ENCODE measurements around the gene HTR7. TPM values are rescaled to one million over a fixed set of nuclear protein-coding genes. Genes with fewer than 3 reads are reported as not detected.

HTR7 gene
- total RNA-seq, 1 donor = 4.6 TPM

DNA sequence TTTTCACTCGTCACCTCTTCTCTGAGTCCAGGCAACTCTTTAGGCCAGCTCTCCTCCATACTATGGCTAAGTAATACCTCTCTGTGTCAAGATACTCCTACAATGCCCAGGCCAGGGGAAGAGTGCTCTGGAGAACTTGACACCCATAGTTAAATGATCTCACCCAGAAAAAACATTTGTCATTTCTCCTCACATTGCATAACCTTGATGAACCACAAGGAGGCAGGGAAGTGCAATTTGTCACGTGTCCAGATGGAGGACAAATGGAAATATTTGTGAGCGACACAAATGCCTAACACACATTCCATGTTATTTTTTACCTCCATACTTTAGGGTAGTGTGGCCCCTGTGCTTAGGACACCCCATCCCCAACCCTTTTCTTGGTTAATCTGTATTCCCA is 78.3 kb downstream of the HTR7 start:
- DNase-seq (ENCODE audit: low read depth) = no peak
- peak; percentile 31 for TF ChIP-seq CTCF (IDR thresholded peaks at IDR 0.05; ENCODE audit: insufficient read depth, low read length)
- H3K4me3 ChIP-seq (ENCODE audit: low read depth, low read length) = no peak overlapping the region

DNA sequence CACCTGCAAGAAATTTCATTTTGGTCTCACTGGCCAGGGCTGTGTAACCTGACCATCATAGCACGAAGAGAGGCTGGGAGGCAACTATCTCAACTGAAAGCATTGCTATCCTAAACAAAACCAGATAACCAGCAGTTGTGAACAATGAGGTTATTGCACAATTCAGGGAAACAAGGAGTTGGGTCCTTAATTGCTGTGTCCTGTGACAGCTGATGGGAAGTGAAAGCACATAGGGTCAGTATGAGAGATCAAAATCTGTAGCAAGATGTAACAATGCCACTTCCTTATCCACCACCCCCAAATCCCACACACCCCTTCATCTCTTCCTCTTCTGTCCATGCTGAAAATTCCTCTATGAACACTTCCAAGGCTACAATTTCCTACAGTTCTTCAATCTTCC is 80.2 kb downstream of the HTR7 start:
- TF ChIP-seq CTCF (IDR thresholded peaks at IDR 0.05; ENCODE audit: insufficient read depth, low read length) = no peak
- DNase-seq (ENCODE audit: low read depth) = peak; percentile 61
- H3K4me3 ChIP-seq (ENCODE audit: low read depth, low read length) = no peak overlapping the region

- TF ChIP-seq CTCF (IDR thresholded peaks at IDR 0.05; ENCODE audit: insufficient read depth, low read length) = no peak
- no peak overlapping the region for H3K4me3 ChIP-seq (ENCODE audit: low read depth, low read length)
- peak; percentile 80 for DNase-seq (ENCODE audit: low read depth)
These were observed 82.3 kb downstream of the HTR7 start for GRCh38 chr10:90775351-90776028.

DNA sequence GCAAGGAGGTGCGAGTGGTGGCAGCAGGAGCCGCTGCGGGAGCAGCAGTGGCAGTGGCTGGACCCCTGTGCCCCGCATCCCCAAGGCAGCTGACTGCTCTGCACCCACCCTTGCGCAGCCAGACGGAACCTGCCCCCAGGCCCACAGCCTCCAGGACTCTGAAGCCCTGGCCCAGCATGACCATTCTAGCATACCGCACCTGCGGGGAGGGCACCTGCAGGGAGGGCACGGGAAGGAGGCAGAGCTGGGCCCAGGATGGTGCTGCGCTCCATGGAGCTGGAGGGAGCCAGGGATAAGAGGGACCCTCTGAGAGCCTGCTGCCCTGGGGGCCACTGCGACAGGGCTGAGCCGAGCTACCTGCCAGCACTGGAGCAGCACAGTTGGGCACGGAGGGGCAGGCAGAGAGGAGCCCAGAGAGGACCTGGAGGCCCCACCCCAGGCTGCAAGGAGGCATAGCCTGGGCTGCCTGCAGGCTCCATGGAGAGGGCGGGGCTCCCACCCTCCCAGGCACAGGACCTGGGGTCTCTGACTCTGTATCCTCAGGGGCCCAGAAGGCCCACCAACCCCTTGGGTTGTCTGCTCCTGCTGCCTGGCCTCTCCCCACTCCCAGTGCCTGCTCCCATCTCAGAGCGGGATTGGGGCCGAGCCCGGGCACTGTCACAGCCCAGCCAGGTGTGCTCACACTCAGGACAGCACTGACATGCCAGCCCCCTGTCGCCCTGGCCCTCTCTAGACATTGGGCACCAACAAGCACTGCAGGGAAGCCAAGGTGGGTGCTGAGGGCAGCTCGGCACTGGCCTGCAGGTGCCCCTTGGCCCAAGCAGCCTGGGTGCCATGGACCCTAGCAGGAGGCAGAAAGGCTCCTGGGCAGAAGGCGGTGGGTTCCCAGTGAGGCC is 87.6 kb downstream of the HTR7 start:
- no peak for TF ChIP-seq CTCF (IDR thresholded peaks at IDR 0.05; ENCODE audit: insufficient read depth, low read length)
- DNase-seq (ENCODE audit: low read depth) = no peak
- no peak overlapping the region for H3K4me3 ChIP-seq (ENCODE audit: low read depth, low read length)

DNA sequence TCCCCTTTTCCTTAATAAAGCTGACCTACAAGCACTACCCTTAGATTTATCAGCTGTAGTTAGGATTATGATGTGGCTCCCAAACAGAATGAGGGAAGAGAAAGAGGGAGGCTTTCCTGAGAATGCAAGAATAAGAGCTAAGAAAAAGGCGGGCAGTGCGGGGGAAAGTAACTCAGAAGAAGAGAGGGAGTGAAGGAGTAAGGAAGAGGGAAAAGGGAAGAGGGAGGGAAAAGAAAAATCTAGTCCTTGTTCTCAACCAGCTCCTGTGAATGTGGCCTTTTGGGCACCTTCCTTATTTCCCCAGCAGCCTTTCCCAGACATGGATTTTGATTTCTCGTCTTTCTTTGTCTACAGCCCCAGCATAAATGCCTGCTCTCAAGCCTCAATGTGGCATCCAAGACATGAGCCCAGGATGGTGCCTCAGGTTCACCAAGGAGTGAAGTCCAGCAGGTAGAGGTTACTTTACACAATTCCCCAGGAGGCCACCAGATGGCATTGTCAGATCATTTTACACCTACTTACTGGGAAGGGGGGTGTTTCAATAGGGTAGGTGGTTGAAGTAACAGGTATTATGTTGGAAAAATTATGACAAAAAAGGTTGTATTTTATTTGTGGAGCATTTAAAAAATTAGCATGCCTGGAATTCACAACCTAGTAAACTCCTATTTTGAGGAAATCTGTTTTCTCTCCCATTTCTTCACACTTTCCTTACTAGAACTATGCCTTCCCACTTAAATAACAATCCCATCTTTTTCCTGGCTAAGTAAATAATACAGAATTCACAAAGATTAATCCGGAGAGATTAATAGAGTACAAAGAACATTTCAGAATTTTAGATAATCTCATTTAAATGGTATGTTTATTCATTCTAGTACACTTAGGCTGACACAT is 106.5 kb downstream of the HTR7 start:
- peak; percentile 79 for TF ChIP-seq CTCF (IDR thresholded peaks at IDR 0.05; ENCODE audit: insufficient read depth, low read length)

GRCh38 chr10:90746829-90747228 is 111.0 kb downstream of the HTR7 start:
- no peak overlapping the region for H3K4me3 ChIP-seq (ENCODE audit: low read depth, low read length)
- TF ChIP-seq CTCF (IDR thresholded peaks at IDR 0.05; ENCODE audit: insufficient read depth, low read length) = no peak
- DNase-seq (ENCODE audit: low read depth) = no peak

More for the DNA sequence above, 106.5 kb downstream of the HTR7 start:
- no peak overlapping the region for H3K4me3 ChIP-seq (ENCODE audit: low read depth, low read length)
- DNase-seq (ENCODE audit: low read depth) = peak; percentile 61
